GM19193 (cell line): Measurements from ENCODE around the gene PARN.

Source experiments
- POLR2A ChIP-seq: IDR thresholded peaks from 4 replicates; pipeline ENCODE4 v1.6.1; 2011; ENCODE audit not compliant: insufficient read depth, insufficient read length; ENCODE audit errors: extremely low read depth

PARN gene

GRCh38 chr16:14399378-14400284 lies 230.4 kb downstream of the PARN start:
- no peak for TF ChIP-seq POLR2A

GRCh38 chr16:14398014-14398717 lies 231.9 kb downstream of the PARN start:
- no peak for TF ChIP-seq POLR2A

- TF ChIP-seq POLR2A, result no peak
These were observed 235.2 kb downstream of the PARN start for GRCh38 chr16:14394834-14395233.

- TF ChIP-seq POLR2A, result no peak
These were observed 237.1 kb downstream of the PARN start for GRCh38 chr16:14392960-14393359.

- TF ChIP-seq POLR2A, result no peak
These were observed 240.7 kb downstream of the PARN start for GRCh38 chr16:14389359-14389758.

- TF ChIP-seq POLR2A, result no peak
These were observed 241.8 kb downstream of the PARN start for GRCh38 chr16:14388243-14388642.

- TF ChIP-seq POLR2A, result no peak
These were observed 243.9 kb downstream of the PARN start for GRCh38 chr16:14386115-14386514.
